ENCODE results near the gene SP8. TPM values are rescaled to one million over a fixed set of nuclear protein-coding genes. Genes with fewer than 3 reads are reported as not detected.

Gene SP8
- total RNA-seq, 1 donor from 2014 or later = not detected

DNA sequence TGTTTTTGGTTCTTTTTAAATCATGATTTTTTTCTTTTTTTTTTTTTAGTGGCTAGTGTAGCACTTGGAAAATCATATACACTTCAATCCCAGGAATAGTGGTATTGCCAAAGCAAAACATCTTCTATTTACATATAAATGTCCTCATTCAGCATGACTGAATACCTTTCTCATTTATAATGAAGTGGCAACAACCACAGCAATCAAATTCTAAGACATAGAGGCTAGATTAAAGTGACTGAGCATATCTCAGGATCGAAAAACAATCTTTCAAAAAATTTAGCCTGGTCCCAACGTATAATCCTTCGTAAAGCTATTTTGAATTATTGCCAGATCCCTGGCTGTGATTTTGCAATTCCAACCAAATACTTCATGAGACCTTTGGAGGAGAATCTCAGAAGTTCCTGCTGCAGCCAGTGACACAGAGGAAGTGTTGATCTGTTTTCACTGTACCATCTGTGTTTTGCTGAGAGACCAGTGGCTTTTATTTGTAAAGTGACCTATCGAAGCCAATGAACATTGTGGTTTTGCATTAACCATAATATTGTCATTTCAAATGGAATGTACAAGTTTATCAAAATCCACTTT, 29.8 kb upstream of the SP8 start:
- no peak for DNase-seq (ENCODE audit: extremely low spot score, unreplicated experiment)

GRCh38 chr7:20804345-20804744, 17.7 kb upstream of the SP8 start:
- DNase-seq (ENCODE audit: extremely low spot score, unreplicated experiment) = no peak
- TF ChIP-seq, protein P1, sequence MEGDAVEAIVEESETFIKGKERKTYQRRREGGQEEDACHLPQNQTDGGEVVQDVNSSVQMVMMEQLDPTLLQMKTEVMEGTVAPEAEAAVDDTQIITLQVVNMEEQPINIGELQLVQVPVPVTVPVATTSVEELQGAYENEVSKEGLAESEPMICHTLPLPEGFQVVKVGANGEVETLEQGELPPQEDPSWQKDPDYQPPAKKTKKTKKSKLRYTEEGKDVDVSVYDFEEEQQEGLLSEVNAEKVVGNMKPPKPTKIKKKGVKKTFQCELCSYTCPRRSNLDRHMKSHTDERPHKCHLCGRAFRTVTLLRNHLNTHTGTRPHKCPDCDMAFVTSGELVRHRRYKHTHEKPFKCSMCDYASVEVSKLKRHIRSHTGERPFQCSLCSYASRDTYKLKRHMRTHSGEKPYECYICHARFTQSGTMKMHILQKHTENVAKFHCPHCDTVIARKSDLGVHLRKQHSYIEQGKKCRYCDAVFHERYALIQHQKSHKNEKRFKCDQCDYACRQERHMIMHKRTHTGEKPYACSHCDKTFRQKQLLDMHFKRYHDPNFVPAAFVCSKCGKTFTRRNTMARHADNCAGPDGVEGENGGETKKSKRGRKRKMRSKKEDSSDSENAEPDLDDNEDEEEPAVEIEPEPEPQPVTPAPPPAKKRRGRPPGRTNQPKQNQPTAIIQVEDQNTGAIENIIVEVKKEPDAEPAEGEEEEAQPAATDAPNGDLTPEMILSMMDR (IDR thresholded peaks at IDR 0.05) = no peak
- Mint-ChIP-seq H3K4me3 (ENCODE audit: unreplicated experiment) (no peak overlapping the region), H3K9me3 (ENCODE audit: unreplicated experiment) (no peaks in the 10 kb centered on the region), H3K27ac (ENCODE audit: unreplicated experiment) (no peak overlapping the region), H3K4me1 (ENCODE audit: unreplicated experiment) (no peaks in the 10 kb centered on the region), H3K27me3 (ENCODE audit: unreplicated experiment) (peaks cover 12% of the 10 kb centered on the region), H3K36me3 (ENCODE audit: unreplicated experiment) (no peaks in the 10 kb centered on the region)

More for the DNA sequence above, 29.8 kb upstream of the SP8 start:
- Mint-ChIP-seq H3K4me3 (ENCODE audit: unreplicated experiment) (no peak overlapping the region), H3K36me3 (ENCODE audit: unreplicated experiment) (no peaks in the 10 kb centered on the region), H3K9me3 (ENCODE audit: unreplicated experiment) (no peaks in the 10 kb centered on the region), H3K4me1 (ENCODE audit: unreplicated experiment) (no peaks in the 10 kb centered on the region), H3K27me3 (ENCODE audit: unreplicated experiment) (no peaks in the 10 kb centered on the region), H3K27ac (ENCODE audit: unreplicated experiment) (no peak overlapping the region)
- TF ChIP-seq, protein P1 (IDR thresholded peaks at IDR 0.05) = no peak

GRCh38 chr7:20799566-20800366, 13.1 kb upstream of the SP8 start:
- Mint-ChIP-seq H3K4me1 (ENCODE audit: unreplicated experiment) (peaks cover 12% of the 10 kb centered on the region), H3K27ac (ENCODE audit: unreplicated experiment) (no peak overlapping the region), H3K27me3 (ENCODE audit: unreplicated experiment) (peaks cover 46% of the 10 kb centered on the region), H3K9me3 (ENCODE audit: unreplicated experiment) (no peaks in the 10 kb centered on the region), H3K36me3 (ENCODE audit: unreplicated experiment) (no peaks in the 10 kb centered on the region), H3K4me3 (ENCODE audit: unreplicated experiment) (no peak overlapping the region)
- TF ChIP-seq, protein P1 (IDR thresholded peaks at IDR 0.05) = no peak
- DNase-seq (ENCODE audit: extremely low spot score, unreplicated experiment) = no peak

DNA sequence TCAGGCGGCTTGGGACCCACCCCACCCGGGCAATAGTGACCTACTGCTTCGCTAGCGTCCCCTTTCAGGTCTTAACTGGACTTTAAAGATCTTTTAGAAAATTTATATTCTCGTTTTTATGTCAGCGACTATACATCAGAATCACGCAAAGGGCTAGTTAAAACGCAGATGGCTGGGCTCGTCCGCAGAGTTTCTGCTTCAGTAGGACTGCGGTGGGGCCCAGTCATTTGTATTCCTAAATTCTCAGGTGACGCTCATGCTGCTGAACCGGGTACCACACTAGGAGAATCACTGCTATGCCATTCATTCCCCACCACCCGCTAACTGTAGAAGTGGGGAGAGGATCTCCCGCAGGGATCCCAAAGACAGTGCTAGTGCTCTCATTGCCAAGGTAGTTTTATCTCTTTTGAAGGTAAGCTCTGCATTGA, 12.0 kb upstream of the SP8 start:
- H3K27me3 Mint-ChIP-seq (ENCODE audit: unreplicated experiment) = peaks cover 56% of the 10 kb centered on the region
- H3K4me1 Mint-ChIP-seq (ENCODE audit: unreplicated experiment) = peaks cover 12% of the 10 kb centered on the region
- no peaks in the 10 kb centered on the region for H3K9me3 Mint-ChIP-seq (ENCODE audit: unreplicated experiment)
- TF ChIP-seq, protein P1 (IDR thresholded peaks at IDR 0.05) = no peak
- no peaks in the 10 kb centered on the region for H3K36me3 Mint-ChIP-seq (ENCODE audit: unreplicated experiment)
- H3K4me3 Mint-ChIP-seq (ENCODE audit: unreplicated experiment) = peak overlapping the region; percentile 56
- no peak overlapping the region for H3K27ac Mint-ChIP-seq (ENCODE audit: unreplicated experiment)
- DNase-seq (ENCODE audit: extremely low spot score, unreplicated experiment) = no peak

DNA sequence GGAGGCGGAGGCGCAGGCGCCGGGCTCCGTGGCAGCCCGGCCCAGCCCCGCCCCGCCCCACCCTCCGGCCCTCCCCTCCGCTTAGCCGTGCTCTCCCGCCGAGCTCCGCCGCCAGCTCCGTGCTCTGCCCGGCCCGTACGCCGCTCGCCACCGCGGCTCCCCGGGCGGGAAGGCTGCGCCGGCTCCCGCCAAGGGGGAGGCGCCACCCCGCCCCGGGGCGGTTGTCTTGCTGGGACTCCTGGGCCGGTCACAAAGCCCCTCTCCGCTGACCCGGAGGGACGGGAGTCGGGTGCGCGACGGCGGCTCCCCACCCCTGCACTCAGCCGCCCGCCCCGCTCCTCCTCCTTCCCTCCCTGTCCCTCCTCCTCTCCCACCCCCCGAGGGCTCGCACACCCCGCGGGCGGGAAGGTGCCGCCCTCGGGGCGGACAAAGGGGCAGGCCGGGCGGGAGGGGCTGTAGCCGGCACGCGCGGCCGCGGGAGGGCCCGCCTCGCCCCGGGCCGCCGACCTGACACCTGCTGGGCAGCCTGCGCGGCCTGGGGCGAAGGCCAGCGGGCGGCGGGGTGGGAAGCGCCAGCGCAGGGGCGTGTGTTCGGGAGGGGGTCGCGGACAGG, 11.5 kb upstream of the SP8 start:
- no peak for DNase-seq (ENCODE audit: extremely low spot score, unreplicated experiment)
- H3K4me1 Mint-ChIP-seq (ENCODE audit: unreplicated experiment) = peaks cover 12% of the 10 kb centered on the region
- no peaks in the 10 kb centered on the region for H3K9me3 Mint-ChIP-seq (ENCODE audit: unreplicated experiment)
- peak overlapping the region; percentile 56 for H3K4me3 Mint-ChIP-seq (ENCODE audit: unreplicated experiment)
- no peak overlapping the region for H3K27ac Mint-ChIP-seq (ENCODE audit: unreplicated experiment)
- H3K27me3 Mint-ChIP-seq (ENCODE audit: unreplicated experiment) = peaks cover 61% of the 10 kb centered on the region
- TF ChIP-seq, protein P1 (IDR thresholded peaks at IDR 0.05) = no peak
- no peaks in the 10 kb centered on the region for H3K36me3 Mint-ChIP-seq (ENCODE audit: unreplicated experiment)
